ENCODE measurements around the gene TMEM44.

The TMEM44 gene

DNA sequence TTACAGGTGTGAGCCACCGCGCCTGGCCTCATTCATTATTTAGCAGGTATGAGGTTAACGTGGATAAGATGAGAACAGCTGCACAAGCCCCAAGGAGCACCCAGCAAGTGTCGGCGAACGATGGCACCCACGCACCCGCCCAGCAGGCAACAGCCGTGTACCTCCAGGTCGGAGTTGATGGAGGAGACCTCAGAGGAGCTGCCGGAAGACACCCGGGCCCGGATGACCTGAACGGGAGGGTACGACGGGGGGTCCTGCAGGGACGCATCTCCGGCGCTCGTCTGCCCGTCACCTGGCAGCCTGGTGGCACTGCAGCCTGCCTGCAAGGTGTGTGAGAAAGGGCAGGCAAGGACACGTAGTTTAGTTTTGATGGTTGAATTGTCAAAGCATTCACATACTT lies 29.1 kb downstream of the TMEM44 start:
- DNase-seq (ENCODE audit: extremely low spot score) = no peak
- CTCF ChIA-PET = interaction anchor here (0.6 to 2.2 kb wide), 3 partner anchors 8 to 30 kb away, joined by 3 to 11 read pairs (median 4); partner anchors contain the start of gene TMEM44
- TF ChIP-seq, protein P1, sequence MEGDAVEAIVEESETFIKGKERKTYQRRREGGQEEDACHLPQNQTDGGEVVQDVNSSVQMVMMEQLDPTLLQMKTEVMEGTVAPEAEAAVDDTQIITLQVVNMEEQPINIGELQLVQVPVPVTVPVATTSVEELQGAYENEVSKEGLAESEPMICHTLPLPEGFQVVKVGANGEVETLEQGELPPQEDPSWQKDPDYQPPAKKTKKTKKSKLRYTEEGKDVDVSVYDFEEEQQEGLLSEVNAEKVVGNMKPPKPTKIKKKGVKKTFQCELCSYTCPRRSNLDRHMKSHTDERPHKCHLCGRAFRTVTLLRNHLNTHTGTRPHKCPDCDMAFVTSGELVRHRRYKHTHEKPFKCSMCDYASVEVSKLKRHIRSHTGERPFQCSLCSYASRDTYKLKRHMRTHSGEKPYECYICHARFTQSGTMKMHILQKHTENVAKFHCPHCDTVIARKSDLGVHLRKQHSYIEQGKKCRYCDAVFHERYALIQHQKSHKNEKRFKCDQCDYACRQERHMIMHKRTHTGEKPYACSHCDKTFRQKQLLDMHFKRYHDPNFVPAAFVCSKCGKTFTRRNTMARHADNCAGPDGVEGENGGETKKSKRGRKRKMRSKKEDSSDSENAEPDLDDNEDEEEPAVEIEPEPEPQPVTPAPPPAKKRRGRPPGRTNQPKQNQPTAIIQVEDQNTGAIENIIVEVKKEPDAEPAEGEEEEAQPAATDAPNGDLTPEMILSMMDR (IDR thresholded peaks at IDR 0.05; ENCODE audit: control extremely low read depth, extremely low read depth, low read depth, missing control alignments) = no peak
- POLR2A ChIA-PET = no interaction called here

DNA sequence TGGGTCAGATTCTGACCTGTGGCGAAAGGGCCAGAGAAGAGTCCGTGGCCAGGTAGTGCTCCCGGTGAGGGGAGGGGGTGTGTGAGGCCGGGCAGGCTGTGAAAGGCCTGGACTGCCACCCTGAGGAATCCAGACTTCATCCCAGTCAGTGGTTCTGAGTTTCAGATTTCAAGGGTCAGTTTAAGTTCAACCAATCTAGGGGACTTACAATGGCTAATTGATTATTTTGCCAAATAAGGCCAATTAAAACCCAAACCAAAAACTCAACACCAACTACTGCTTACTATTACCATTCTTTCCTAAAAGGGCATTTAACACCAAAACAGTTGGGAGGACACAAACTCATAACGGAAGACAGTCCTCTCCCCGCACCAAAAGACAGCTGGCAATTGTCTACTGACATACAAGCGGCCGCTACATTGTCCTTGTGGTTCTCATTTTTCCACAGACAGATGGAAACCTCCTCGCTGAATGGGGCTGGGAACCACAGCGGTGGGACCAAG lies 30.5 kb downstream of the TMEM44 start:
- TF ChIP-seq, protein P1 (IDR thresholded peaks at IDR 0.05; ENCODE audit: control extremely low read depth, extremely low read depth, low read depth, missing control alignments) = no peak
- CTCF ChIA-PET = interaction anchor here (0.9 to 1.0 kb wide), 2 partner anchors 8 to 15 kb away, joined by 3 read pairs; no protein-coding TSS in a partner anchor
- POLR2A ChIA-PET = no interaction called here
- no peak for DNase-seq (ENCODE audit: extremely low spot score)

DNA sequence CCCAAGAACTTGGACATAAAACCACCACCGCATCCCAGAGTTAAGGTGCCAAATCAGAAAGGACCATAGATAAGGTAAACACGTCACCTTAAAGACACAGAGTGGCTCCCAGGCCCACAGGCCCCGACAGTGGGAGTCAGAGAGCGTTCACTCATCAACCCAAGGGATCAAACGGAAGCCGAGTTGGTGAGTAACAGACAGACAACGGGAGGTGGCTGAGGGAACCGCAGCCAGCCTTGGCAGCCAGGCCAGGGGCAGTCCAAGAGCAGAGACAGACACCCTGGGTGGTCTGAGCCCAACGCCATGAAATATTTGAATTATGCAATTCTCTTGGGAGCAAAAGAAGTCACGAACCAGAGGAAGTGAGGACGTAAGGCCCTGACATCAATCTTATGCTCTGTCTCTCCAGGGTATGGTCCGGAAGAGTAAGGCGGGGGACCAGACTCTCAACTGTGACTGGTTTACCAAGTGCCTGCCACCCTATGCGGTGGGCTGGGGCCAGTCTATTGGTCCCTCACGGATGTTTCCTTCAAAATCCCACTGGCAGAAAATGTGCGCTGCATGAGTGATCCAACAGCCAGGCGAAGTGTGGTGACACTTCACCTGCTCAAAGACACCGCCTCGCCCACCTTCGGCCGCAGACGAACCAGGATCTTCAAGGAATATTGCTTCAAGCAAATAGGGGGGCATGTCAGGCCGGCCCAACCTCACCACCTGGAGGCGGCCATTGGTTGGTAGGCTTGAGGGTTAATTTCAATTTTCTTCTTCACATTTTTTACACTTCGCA lies 34.3 kb downstream of the TMEM44 start:
- DNase-seq (ENCODE audit: extremely low spot score) = no peak
- TF ChIP-seq, protein P1 (IDR thresholded peaks at IDR 0.05; ENCODE audit: control extremely low read depth, extremely low read depth, low read depth, missing control alignments) = no peak
- ChIA-PET POLR2A (no interaction called here), CTCF (no interaction called here)

DNA sequence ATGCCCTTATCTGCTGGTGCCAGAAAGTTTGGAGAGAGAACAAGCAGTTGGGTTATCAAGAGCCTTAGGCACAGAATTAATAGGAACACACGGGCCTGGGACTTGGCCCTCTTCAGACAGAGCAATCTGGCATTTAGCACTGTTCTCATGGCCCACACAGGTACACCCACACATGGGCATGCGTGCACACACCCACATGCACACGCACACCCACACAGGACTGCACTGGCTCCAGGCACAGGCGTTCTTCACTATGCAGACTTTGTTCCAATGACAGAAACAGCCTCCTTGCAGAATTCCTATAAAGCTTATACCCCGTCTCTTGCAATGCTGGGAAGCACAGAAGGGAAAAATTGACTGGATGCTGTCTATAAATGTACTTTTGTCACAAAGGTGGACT lies 36.3 kb downstream of the TMEM44 start:
- no peak for DNase-seq (ENCODE audit: extremely low spot score)
- CTCF ChIA-PET = interaction anchor here (1.0 to 1.9 kb wide), 3 partner anchors 11 to 263 kb away, joined by 3 to 8 read pairs (median 3); no protein-coding TSS in a partner anchor
- POLR2A ChIA-PET = interaction anchor here (0.6 kb wide), 1 partner anchor 139 kb away, joined by 4 read pairs; no protein-coding TSS in a partner anchor
- TF ChIP-seq, protein P1 (IDR thresholded peaks at IDR 0.05; ENCODE audit: control extremely low read depth, extremely low read depth, low read depth, missing control alignments) = no peak

DNA sequence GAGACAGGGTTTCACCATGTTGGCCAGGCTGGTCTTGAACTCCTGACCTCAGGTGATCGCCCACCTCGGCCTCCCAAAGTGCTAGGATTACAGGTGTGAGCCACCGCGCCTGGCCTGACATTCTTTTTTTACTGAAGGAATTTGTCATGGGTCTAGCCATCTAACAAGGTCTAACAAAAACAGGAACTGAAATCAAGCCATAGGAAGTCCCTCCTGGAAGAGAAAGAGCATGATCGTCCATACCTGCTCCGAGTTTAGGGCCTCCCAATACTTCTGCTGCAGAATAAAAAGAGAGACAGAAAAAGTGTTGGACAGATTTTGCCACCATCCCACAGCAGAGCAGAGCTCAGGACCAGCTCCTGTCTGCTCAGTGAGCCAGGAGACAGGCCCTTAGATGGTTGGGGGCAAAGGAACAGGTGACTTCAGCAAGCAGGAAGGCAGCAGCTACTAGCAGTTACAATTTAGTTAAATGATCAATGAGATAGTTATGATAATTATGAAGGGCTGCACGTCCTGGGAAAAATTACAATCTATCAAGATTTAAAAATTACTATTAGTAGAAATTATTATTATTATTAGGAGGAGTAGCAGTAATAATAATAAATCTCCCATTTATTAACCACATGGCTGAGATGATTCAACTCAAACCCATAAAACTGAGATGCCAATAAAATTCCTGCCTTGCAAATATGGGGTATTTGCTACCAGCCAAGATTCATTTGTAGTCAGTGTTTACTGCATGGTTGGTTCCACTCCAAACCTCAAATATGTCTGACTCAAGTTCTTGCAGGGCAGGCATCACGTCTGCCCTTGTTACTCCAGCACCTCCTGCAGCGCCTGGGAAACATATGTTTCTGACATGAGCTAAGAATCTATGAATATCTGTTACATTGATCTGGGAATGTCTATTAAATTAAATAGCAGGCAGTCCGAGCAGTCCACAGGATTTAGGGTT lies 40.1 kb downstream of the TMEM44 start:
- TF ChIP-seq, protein P1 (IDR thresholded peaks at IDR 0.05; ENCODE audit: control extremely low read depth, extremely low read depth, low read depth, missing control alignments) = no peak
- no peak for DNase-seq (ENCODE audit: extremely low spot score)
- CTCF ChIA-PET = interaction anchor here (1.2 to 3.2 kb wide), 14 partner anchors 11 to 263 kb away, joined by 3 to 20 read pairs (median 5); no protein-coding TSS in a partner anchor
- POLR2A ChIA-PET = interaction anchor here (0.6 kb wide), 1 partner anchor 13 kb away, joined by 8 read pairs; no protein-coding TSS in a partner anchor

DNA sequence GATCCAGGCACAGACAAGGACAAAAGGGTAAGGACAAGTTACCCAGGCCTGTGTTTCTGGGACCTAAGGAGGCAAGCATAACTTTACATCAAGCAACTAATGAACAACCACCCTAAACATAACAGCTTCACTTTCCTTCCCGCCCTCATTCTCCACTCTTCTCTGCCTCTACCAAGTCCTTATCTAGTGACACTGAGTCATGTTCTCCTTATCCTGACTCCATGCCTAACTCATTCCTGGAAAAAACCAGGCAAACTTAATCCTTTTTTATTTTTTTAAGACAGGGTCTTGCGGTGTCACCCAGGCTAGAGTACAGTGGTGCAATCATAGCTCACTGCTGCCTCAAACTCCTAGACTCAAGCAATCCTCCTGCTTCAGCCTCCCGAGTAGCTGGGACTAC lies 44.5 kb downstream of the TMEM44 start:
- DNase-seq (ENCODE audit: extremely low spot score) = no peak
- ChIA-PET CTCF (interaction anchor here (0.7 to 1.5 kb wide), 9 partner anchors 14 to 255 kb away, joined by 3 to 6 read pairs (median 3); no protein-coding TSS in a partner anchor), POLR2A (no interaction called here)
- TF ChIP-seq, protein P1 (IDR thresholded peaks at IDR 0.05; ENCODE audit: control extremely low read depth, extremely low read depth, low read depth, missing control alignments) = no peak

Data from GM10248 (cell line).